K562 (cell line): ENCODE measurements around the gene MYO1D. TPM values are rescaled to one million over a fixed set of nuclear protein-coding genes. Genes with fewer than 3 reads are reported as not detected.

Source experiments
- ATAC-seq: fragments of 200-7000 bp; cut with Tn5 transposase; 3 replicates; pipeline ENCODE4 v1.9.1; 2020; ENCODE audit warnings: moderate library complexity
- BruUV-seq: library from RNA; stranded (reverse); fragments of 400-500 nt; replicated peaks from 2 replicates; lab custom pipeline; 2021; lab: Mats Ljungman, UMichigan
- CTCF ChIA-PET: fragments of 300-600 bp; formaldehyde crosslinking; extraction: SDS; loops from one replicate; lab custom pipeline; 2021; ENCODE audit warnings: low intra/inter-chr PET ratio; lab: Yijun Ruan, JAX
- POLR2A ChIA-PET: fragments of 300-600, 350-650 bp; sonication (Branson Sonifier 250); formaldehyde crosslinking; extraction: SDS; loops from one replicate; lab custom pipeline; 2021; ENCODE audit warnings: antibody characterized with exemption, inconsistent platforms; lab: Yijun Ruan, JAX
- DNase-seq, 4 experiments: peaks; one replicate each; pipeline versions ENCODE4 v3.0.0 to v3.0.0-alpha.2; 2011 to 2018; ENCODE audit warnings: low spot score in 3 of 4, mixed read lengths in 3 of 4; ENCODE audit errors: extremely low read depth in 1 of 4
- FAIRE-seq: peaks from 2 replicates; lab custom pipeline; 2011; peaks lifted over from hg19 to GRCh38; lab: Jason Lieb, UNC
- H2AFZ ChIP-seq: 2 replicates; pipeline ENCODE4 v1.6.0; 2011; ENCODE audit warnings: low read depth, low read length, control low read depth, inconsistent platforms
- H3K27ac ChIP-seq: fragments of 200-600 bp; 3 replicates; pipeline ENCODE4 v1.8.0; 2011; ENCODE audit warnings: low read depth, mild to moderate bottlenecking, control low read depth, inconsistent platforms, low read length, moderate library complexity, mixed read lengths; ENCODE audit errors: extremely low read depth
- H3K27me3 ChIP-seq, 2 experiments: fragments of 300-600 bp in 1 of 2; 2 replicates in 1 of 2; 3 replicates in 1 of 2; pipeline versions ENCODE4 v1.6.0 to v1.8.0; 2011; ENCODE audit warnings: inconsistent platforms in 2 of 2, low read length in 2 of 2, mild to moderate bottlenecking in 1 of 2, mixed read lengths in 1 of 2, moderate library complexity in 1 of 2; ENCODE audit not compliant: control insufficient read depth in 2 of 2, insufficient read depth in 2 of 2
- H3K36me3 ChIP-seq: fragments of 300-600 bp; 3 replicates; pipeline ENCODE4 v1.8.0; 2011; ENCODE audit warnings: mild to moderate bottlenecking, low read length, inconsistent platforms; ENCODE audit not compliant: control insufficient read depth, insufficient read depth
- H3K4me1 ChIP-seq, 2 experiments: fragments of 200-600 bp in 1 of 2; replicated peaks in 1 of 2; 2 replicates in 1 of 2; 3 replicates in 1 of 2; pipeline versions ENCODE4 v1.5.1 to v1.8.0; 2011; ENCODE audit warnings: inconsistent platforms in 2 of 2, low read length in 2 of 2, mild to moderate bottlenecking in 1 of 2, mixed read lengths in 1 of 2, moderate library complexity in 1 of 2; ENCODE audit not compliant: control insufficient read depth in 2 of 2, insufficient read depth in 2 of 2
- H3K4me2 ChIP-seq: 2 replicates; pipeline ENCODE4 v1.6.1; 2011; ENCODE audit warnings: low read length, control low read depth, inconsistent platforms, mixed read lengths; ENCODE audit not compliant: insufficient read depth
- H3K4me3 ChIP-seq: fragments of 200-600 bp; sonication (generic), shearing (Covaris generic); 2 replicates; pipeline ENCODE4 v1.5.1; 2016; ENCODE audit warnings: control low read depth, inconsistent platforms
- H3K79me2 ChIP-seq: fragments of 200-600 bp; 3 replicates; pipeline ENCODE4 v1.8.0; 2011; ENCODE audit warnings: low read length, inconsistent platforms; ENCODE audit not compliant: control insufficient read depth, insufficient read depth
- H3K9ac ChIP-seq, 2 experiments: 2 replicates each; pipeline versions ENCODE4 v1.6.0 to v1.6.1; 2011; ENCODE audit warnings: low read depth in 2 of 2, low read length in 2 of 2, control low read depth in 1 of 2, inconsistent platforms in 1 of 2, mild to moderate bottlenecking in 1 of 2, mixed read lengths in 1 of 2; ENCODE audit not compliant: insufficient read depth in 1 of 2
- H3K9me1 ChIP-seq: one replicate; pipeline ENCODE4 v1.6.0; 2011; ENCODE audit warnings: inconsistent platforms, mild to moderate bottlenecking, low read length, moderate library complexity; ENCODE audit not compliant: control insufficient read depth, insufficient read depth
- H3K9me3 ChIP-seq: replicated peaks from 2 replicates; pipeline ENCODE4 v1.5.1; 2011; ENCODE audit warnings: low read depth, low read length, inconsistent platforms; ENCODE audit not compliant: control insufficient read depth, insufficient read depth
- H4K20me1 ChIP-seq: replicated peaks from 2 replicates; pipeline ENCODE4 v1.6.1; 2011; ENCODE audit warnings: low read length, inconsistent platforms, mixed read lengths; ENCODE audit not compliant: control insufficient read depth, insufficient read depth
- CHD2 ChIP-seq: IDR thresholded peaks from 2 replicates; pipeline ENCODE4 v1.6.1; 2011; ENCODE audit warnings: low read depth, low read length
- ETV1 ChIP-seq: fragments of 450-650 bp; conservative IDR thresholded peaks from 2 replicates; pipeline ENCODE4 v1.6.1; 2016; ENCODE audit warnings: missing genetic modification characterization, control low read depth, low read depth, missing compliant biosample characterization
- FOXJ3 ChIP-seq: sonication (generic); formaldehyde crosslinking; IDR thresholded peaks from 2 replicates; pipeline ENCODE4 v1.4.0; 2020; ENCODE audit warnings: mild to moderate bottlenecking, missing genetic modification reagents
- HMG20B ChIP-seq: fragments of 250-450 bp; sonication (Bioruptor Pico); IDR thresholded peaks from 2 replicates; pipeline ENCODE4 v1.5.0; 2021; ENCODE audit warnings: mild to moderate bottlenecking
- LARP7 ChIP-seq: fragments of 450-650 bp; IDR thresholded peaks from 2 replicates; pipeline ENCODE4 v1.6.1; 2016
- PHTF2 ChIP-seq: fragments of 250-450 bp; sonication (Bioruptor Pico); IDR thresholded peaks from 2 replicates; pipeline ENCODE4 v1.5.0; 2021; ENCODE audit warnings: mild to moderate bottlenecking
- RBFOX2 ChIP-seq: fragments of 200-400 bp; formaldehyde crosslinking; IDR thresholded peaks from 2 replicates; pipeline ENCODE4 v1.6.1; 2017; ENCODE audit warnings: low read depth, mild to moderate bottlenecking, low read length, moderate library complexity
- ZNF507 ChIP-seq: conservative IDR thresholded peaks from 2 replicates; pipeline ENCODE4 v1.6.1; 2017; ENCODE audit warnings: missing genetic modification characterization, missing compliant biosample characterization
- ZNF589 ChIP-seq: fragments of 200-800 bp; sonication (Bioruptor generic); IDR thresholded peaks from 2 replicates; pipeline ENCODE4 v1.6.1; 2016; ENCODE audit warnings: low read depth, missing genetic modification characterization, missing compliant biosample characterization
- WGBS: fragments of 100-300 bp; shearing (Covaris generic); methylation state at CpG from one replicate; pipeline ENCODE4 v1.1.6; 2016; ENCODE audit warnings: low coverage, mixed read lengths; ENCODE audit not compliant: insufficient coverage; ENCODE audit errors: missing lambda C conversion rate; 5-methylcytosine and 5-hydroxymethylcytosine counted together
- in situ Hi-C: fragments of 300-500 bp; cut with MboI; formaldehyde crosslinking; loops from 4 replicates; pipeline ENCODE4 v1.15.0; 2018; ENCODE audit warnings: inconsistent platforms, mixed read lengths
- intact Hi-C: fragments of 100-400 bp; cut with micrococcal nuclease; formaldehyde crosslinking; loops from 2 replicates; pipeline ENCODE4 v1.14.2; 2022
- polyA plus RNA-seq, 8 experiments: library from polyadenylated mRNA; depleted of rRNA in 4 of 8; stranded (reverse) in 5 of 8; unstranded in 3 of 8; fragments of >200 nt; fragmentation: Nextera tagmentation in 2 of 8; fragmentation: Illumina TruSeq in 1 of 8; extraction: Ambion mirVana in 2 of 8; extraction: Trizol in 1 of 8; gene quantifications; 2 replicates each; pipeline versions ENCODE4 v1.2.1 to v1.2.3, GENCODE V29; 2011 to 2014; ENCODE audit warnings: inconsistent platforms in 1 of 8, missing spikeins in 1 of 8
- total RNA-seq, 7 experiments: library from RNA; depleted of rRNA in 6 of 7; stranded (reverse); fragments of >200 nt in 6 of 7; fragmentation: Illumina TruSeq in 2 of 7; extraction: Trizol in 2 of 7; gene quantifications; 2 replicates each; pipeline versions ENCODE4 v1.2.1 to v1.2.3, GENCODE V29; 2011 to 2021; ENCODE audit warnings: low replicate concordance in 1 of 7
- TF ChIP-seq, protein P1 (sequence below): IDR thresholded peaks from 2 replicates; pipeline ENCODE4 v1.6.1; 2014; ENCODE audit warnings: antibody characterized with exemption
- TF ChIP-seq, protein P2 (sequence below): fragments of 200-800 bp; sonication (Bioruptor generic); IDR thresholded peaks from 2 replicates; pipeline ENCODE4 v1.6.1; 2016; ENCODE audit warnings: missing genetic modification characterization, missing compliant biosample characterization
- TF ChIP-seq, protein P3 (sequence below): fragments of 450-650 bp; formaldehyde crosslinking; IDR thresholded peaks from 2 replicates; pipeline ENCODE4 v1.4.0; 2022; ENCODE audit warnings: missing genetic modification characterization
- TF ChIP-seq, protein P4 (sequence below), 2 experiments: fragments of 450-650 bp; IDR thresholded peaks; 2 replicates each; pipeline ENCODE4 v1.6.1; 2016

MYO1D gene
- total and polyA plus RNA-seq, 9 of the 15 experiments (the other 6 are each of a cell fraction or from before 2014, with no cell fraction given): 2.1 to 71.2 (median 45.4) TPM

DNA sequence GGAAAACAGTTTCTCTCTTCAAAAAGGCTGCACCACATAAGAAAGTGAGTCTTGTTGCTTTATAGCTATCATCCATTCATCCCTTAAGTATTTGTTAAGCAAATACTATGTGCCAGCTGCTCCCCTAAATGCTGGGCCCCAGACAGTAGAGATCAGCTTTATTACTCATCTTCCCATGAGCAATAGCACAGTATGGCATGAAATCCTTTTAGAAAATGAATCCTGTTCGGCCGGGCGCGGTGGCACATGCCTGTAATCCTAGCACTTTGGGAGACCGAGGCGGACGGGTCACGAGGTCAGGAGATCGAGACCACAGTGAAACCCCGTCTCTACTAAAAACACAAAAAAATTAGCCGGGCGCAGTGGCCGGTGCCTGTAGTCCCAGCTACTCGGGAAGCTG lies 99.5 kb downstream of the MYO1D start (continued):
- TF ChIP-seq, protein P1, sequence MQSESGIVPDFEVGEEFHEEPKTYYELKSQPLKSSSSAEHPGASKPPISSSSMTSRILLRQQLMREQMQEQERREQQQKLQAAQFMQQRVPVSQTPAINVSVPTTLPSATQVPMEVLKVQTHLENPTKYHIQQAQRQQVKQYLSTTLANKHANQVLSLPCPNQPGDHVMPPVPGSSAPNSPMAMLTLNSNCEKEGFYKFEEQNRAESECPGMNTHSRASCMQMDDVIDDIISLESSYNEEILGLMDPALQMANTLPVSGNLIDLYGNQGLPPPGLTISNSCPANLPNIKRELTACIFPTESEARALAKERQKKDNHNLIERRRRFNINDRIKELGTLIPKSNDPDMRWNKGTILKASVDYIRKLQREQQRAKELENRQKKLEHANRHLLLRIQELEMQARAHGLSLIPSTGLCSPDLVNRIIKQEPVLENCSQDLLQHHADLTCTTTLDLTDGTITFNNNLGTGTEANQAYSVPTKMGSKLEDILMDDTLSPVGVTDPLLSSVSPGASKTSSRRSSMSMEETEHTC: no peak

DNA sequence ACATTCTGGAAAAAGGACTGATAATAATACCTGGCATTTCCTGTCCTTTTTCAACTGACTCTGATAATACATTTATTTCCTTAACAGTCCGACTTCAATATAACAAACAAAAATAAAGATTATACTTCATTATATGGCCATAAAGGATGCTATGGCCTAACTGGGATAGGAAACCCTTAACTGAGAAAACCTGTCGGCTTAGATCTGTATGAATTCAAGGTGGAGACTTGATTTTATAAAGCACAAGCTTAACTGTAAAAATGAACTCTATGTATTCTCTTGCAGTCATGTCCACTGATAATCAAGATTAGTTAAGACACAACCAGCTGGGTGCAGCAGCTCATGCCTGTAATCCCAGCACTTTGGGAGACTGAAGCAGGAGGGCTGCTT lies 102.2 kb downstream of the MYO1D start:
- H4K20me1 ChIP-seq: no peaks in the 10 kb centered on the region
- CTCF ChIA-PET: no interaction called here
- FAIRE-seq (no peak), ATAC-seq (no peak), DNase-seq (no peak)
- no peak overlapping the region for H3K27ac ChIP-seq
- TF ChIP-seq LARP7 (no peak), RBFOX2 (no peak), PHTF2 (CRISPR knock-in tag) (no peak), FOXJ3 (CRISPR knock-in tag) (no peak), ZNF507 (tag) (no peak), CHD2 (no peak), HMG20B (no peak), ZNF589 (CRISPR knock-in tag) (no peak), ETV1 (no peak)
- TF ChIP-seq, protein P2, sequence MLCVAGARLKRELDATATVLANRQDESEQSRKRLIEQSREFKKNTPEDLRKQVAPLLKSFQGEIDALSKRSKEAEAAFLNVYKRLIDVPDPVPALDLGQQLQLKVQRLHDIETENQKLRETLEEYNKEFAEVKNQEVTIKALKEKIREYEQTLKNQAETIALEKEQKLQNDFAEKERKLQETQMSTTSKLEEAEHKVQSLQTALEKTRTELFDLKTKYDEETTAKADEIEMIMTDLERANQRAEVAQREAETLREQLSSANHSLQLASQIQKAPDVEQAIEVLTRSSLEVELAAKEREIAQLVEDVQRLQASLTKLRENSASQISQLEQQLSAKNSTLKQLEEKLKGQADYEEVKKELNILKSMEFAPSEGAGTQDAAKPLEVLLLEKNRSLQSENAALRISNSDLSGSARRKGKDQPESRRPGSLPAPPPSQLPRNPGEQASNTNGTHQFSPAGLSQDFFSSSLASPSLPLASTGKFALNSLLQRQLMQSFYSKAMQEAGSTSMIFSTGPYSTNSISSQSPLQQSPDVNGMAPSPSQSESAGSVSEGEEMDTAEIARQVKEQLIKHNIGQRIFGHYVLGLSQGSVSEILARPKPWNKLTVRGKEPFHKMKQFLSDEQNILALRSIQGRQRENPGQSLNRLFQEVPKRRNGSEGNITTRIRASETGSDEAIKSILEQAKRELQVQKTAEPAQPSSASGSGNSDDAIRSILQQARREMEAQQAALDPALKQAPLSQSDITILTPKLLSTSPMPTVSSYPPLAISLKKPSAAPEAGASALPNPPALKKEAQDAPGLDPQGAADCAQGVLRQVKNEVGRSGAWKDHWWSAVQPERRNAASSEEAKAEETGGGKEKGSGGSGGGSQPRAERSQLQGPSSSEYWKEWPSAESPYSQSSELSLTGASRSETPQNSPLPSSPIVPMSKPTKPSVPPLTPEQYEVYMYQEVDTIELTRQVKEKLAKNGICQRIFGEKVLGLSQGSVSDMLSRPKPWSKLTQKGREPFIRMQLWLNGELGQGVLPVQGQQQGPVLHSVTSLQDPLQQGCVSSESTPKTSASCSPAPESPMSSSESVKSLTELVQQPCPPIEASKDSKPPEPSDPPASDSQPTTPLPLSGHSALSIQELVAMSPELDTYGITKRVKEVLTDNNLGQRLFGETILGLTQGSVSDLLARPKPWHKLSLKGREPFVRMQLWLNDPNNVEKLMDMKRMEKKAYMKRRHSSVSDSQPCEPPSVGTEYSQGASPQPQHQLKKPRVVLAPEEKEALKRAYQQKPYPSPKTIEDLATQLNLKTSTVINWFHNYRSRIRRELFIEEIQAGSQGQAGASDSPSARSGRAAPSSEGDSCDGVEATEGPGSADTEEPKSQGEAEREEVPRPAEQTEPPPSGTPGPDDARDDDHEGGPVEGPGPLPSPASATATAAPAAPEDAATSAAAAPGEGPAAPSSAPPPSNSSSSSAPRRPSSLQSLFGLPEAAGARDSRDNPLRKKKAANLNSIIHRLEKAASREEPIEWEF (CRISPR knock-in tag): no peak
- TF ChIP-seq, protein P3, sequence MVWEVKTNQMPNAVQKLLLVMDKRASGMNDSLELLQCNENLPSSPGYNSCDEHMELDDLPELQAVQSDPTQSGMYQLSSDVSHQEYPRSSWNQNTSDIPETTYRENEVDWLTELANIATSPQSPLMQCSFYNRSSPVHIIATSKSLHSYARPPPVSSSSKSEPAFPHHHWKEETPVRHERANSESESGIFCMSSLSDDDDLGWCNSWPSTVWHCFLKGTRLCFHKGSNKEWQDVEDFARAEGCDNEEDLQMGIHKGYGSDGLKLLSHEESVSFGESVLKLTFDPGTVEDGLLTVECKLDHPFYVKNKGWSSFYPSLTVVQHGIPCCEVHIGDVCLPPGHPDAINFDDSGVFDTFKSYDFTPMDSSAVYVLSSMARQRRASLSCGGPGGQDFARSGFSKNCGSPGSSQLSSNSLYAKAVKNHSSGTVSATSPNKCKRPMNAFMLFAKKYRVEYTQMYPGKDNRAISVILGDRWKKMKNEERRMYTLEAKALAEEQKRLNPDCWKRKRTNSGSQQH (CRISPR knock-in tag): no peak
- TF ChIP-seq, protein P4, sequence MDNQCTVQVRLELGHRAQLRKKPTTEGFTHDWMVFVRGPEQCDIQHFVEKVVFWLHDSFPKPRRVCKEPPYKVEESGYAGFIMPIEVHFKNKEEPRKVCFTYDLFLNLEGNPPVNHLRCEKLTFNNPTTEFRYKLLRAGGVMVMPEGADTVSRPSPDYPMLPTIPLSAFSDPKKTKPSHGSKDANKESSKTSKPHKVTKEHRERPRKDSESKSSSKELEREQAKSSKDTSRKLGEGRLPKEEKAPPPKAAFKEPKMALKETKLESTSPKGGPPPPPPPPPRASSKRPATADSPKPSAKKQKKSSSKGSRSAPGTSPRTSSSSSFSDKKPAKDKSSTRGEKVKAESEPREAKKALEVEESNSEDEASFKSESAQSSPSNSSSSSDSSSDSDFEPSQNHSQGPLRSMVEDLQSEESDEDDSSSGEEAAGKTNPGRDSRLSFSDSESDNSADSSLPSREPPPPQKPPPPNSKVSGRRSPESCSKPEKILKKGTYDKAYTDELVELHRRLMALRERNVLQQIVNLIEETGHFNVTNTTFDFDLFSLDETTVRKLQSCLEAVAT (IDR thresholded peaks at IDR 0.05): no peak
- H3K4me2 ChIP-seq: no peak overlapping the region
- in situ Hi-C loops: no loop called here
- H3K4me3 ChIP-seq: no peak overlapping the region
- no peaks in the 10 kb centered on the region for H3K9me3 ChIP-seq
- H3K79me2 ChIP-seq: no peaks in the 10 kb centered on the region
- intact Hi-C loops: loop anchor here (1.0 kb wide), 1 partner anchor 19 kb away; no protein-coding TSS in a partner anchor
- no peaks in the 10 kb centered on the region for H3K4me1 ChIP-seq
- 88% methylated on average over 2 of the region's 2 CpGs for WGBS
- H3K36me3 ChIP-seq: peaks cover 34% of the 10 kb centered on the region; the same call in 2 of the 3 replicates
- no peaks in the 10 kb centered on the region for H3K9me1 ChIP-seq
- H2AFZ ChIP-seq: no peak overlapping the region
- no TSS peak for BruUV-seq
- no peaks in the 10 kb centered on the region for H3K27me3 ChIP-seq
- POLR2A ChIA-PET: interaction anchor here (1.2 kb wide), 1 partner anchor 102 kb away, joined by 4 read pairs; no protein-coding TSS in a partner anchor
- no peak overlapping the region for H3K9ac ChIP-seq
